Measurements from ENCODE around the gene AFAP1.

The AFAP1 gene

GRCh38 chr4:7872264-7872771 is 67.3 kb downstream of the AFAP1 start:
- TF ChIP-seq GATA2 (IDR thresholded peaks at IDR 0.05; ENCODE audit: low read depth, low read length) (no peak), GATA3 (IDR thresholded peaks at IDR 0.05; ENCODE audit: low read depth, low read length) (no peak)

- TF ChIP-seq GATA3 (IDR thresholded peaks at IDR 0.05; ENCODE audit: low read depth, low read length) (no peak), GATA2 (IDR thresholded peaks at IDR 0.05; ENCODE audit: low read depth, low read length) (no peak)
Observed at GRCh38 chr4:7871356-7871755, 68.3 kb downstream of the AFAP1 start.

- TF ChIP-seq GATA2 (IDR thresholded peaks at IDR 0.05; ENCODE audit: low read depth, low read length) = no peak
- no peak for TF ChIP-seq GATA3 (IDR thresholded peaks at IDR 0.05; ENCODE audit: low read depth, low read length)
Observed at GRCh38 chr4:7868892-7869471, 70.7 kb downstream of the AFAP1 start.

GRCh38 chr4:7868436-7868775 is 71.3 kb downstream of the AFAP1 start:
- TF ChIP-seq GATA2 (IDR thresholded peaks at IDR 0.05; ENCODE audit: low read depth, low read length) (no peak), GATA3 (IDR thresholded peaks at IDR 0.05; ENCODE audit: low read depth, low read length) (no peak)

- TF ChIP-seq GATA3 (IDR thresholded peaks at IDR 0.05; ENCODE audit: low read depth, low read length) = no peak
- TF ChIP-seq GATA2 (IDR thresholded peaks at IDR 0.05; ENCODE audit: low read depth, low read length) = no peak
Observed at GRCh38 chr4:7867701-7868435, 71.8 kb downstream of the AFAP1 start.

GRCh38 chr4:7867191-7867590 is 72.5 kb downstream of the AFAP1 start:
- no peak for TF ChIP-seq GATA3 (IDR thresholded peaks at IDR 0.05; ENCODE audit: low read depth, low read length)
- TF ChIP-seq GATA2 (IDR thresholded peaks at IDR 0.05; ENCODE audit: low read depth, low read length) = no peak

- TF ChIP-seq GATA2 (IDR thresholded peaks at IDR 0.05; ENCODE audit: low read depth, low read length) = no peak
- no peak for TF ChIP-seq GATA3 (IDR thresholded peaks at IDR 0.05; ENCODE audit: low read depth, low read length)
Observed at GRCh38 chr4:7865533-7865932, 74.1 kb downstream of the AFAP1 start.

- no peak for TF ChIP-seq GATA2 (IDR thresholded peaks at IDR 0.05; ENCODE audit: low read depth, low read length)
- no peak for TF ChIP-seq GATA3 (IDR thresholded peaks at IDR 0.05; ENCODE audit: low read depth, low read length)
Observed at GRCh38 chr4:7864685-7865084, 75.0 kb downstream of the AFAP1 start.

- no peak for TF ChIP-seq GATA2 (IDR thresholded peaks at IDR 0.05; ENCODE audit: low read depth, low read length)
- TF ChIP-seq GATA3 (IDR thresholded peaks at IDR 0.05; ENCODE audit: low read depth, low read length) = no peak
Observed at GRCh38 chr4:7863911-7864681, 75.6 kb downstream of the AFAP1 start.

- no peak for TF ChIP-seq GATA2 (IDR thresholded peaks at IDR 0.05; ENCODE audit: low read depth, low read length)
- TF ChIP-seq GATA3 (IDR thresholded peaks at IDR 0.05; ENCODE audit: low read depth, low read length) = no peak
Observed at GRCh38 chr4:7862561-7863192, 77.0 kb downstream of the AFAP1 start.

GRCh38 chr4:7861440-7861881 is 78.2 kb downstream of the AFAP1 start:
- no peak for TF ChIP-seq GATA2 (IDR thresholded peaks at IDR 0.05; ENCODE audit: low read depth, low read length)
- no peak for TF ChIP-seq GATA3 (IDR thresholded peaks at IDR 0.05; ENCODE audit: low read depth, low read length)

GRCh38 chr4:7860600-7861163 is 79.0 kb downstream of the AFAP1 start:
- TF ChIP-seq GATA3 (IDR thresholded peaks at IDR 0.05; ENCODE audit: low read depth, low read length) (no peak), GATA2 (IDR thresholded peaks at IDR 0.05; ENCODE audit: low read depth, low read length) (no peak)

- TF ChIP-seq GATA2 (IDR thresholded peaks at IDR 0.05; ENCODE audit: low read depth, low read length) = no peak
- no peak for TF ChIP-seq GATA3 (IDR thresholded peaks at IDR 0.05; ENCODE audit: low read depth, low read length)
Observed at GRCh38 chr4:7859326-7859725, 80.3 kb downstream of the AFAP1 start.

GRCh38 chr4:7858498-7858897 is 81.2 kb downstream of the AFAP1 start:
- TF ChIP-seq GATA3 (IDR thresholded peaks at IDR 0.05; ENCODE audit: low read depth, low read length) = no peak

Measured in SH-SY5Y (cell line).